Epithelial cell of proximal tubule (primary cell): ENCODE results near the gene SKAP1. TPM values are rescaled to one million over a fixed set of nuclear protein-coding genes. Genes with fewer than 3 reads are reported as not detected.

Experiments used
- DNase-seq: peaks from one replicate; pipeline ENCODE4 v3.0.0-alpha.2; 2011; ENCODE audit warnings: low read depth
- H3K4me3 ChIP-seq: 2 replicates; pipeline ENCODE4 v1.5.1; 2011; ENCODE audit warnings: low read depth, mild to moderate bottlenecking, low read length
- total RNA-seq: library from RNA; depleted of rRNA; stranded (reverse); fragments of >200 nt; gene quantifications from 2 replicates; pipeline ENCODE4 v1.2.3, GENCODE V29; 2015
- TF ChIP-seq, protein P1 (sequence below): conservative IDR thresholded peaks from 2 replicates; pipeline ENCODE4 v1.5.1; 2012; ENCODE audit warnings: low read depth, mild to moderate bottlenecking, low read length

The SKAP1 gene
- total RNA-seq, 1 donor from 2014 or later: 11.4 TPM

GRCh38 chr17:48269209-48269608 is 160.8 kb downstream of the SKAP1 start:
- DNase-seq: no peak
- TF ChIP-seq, protein P1, sequence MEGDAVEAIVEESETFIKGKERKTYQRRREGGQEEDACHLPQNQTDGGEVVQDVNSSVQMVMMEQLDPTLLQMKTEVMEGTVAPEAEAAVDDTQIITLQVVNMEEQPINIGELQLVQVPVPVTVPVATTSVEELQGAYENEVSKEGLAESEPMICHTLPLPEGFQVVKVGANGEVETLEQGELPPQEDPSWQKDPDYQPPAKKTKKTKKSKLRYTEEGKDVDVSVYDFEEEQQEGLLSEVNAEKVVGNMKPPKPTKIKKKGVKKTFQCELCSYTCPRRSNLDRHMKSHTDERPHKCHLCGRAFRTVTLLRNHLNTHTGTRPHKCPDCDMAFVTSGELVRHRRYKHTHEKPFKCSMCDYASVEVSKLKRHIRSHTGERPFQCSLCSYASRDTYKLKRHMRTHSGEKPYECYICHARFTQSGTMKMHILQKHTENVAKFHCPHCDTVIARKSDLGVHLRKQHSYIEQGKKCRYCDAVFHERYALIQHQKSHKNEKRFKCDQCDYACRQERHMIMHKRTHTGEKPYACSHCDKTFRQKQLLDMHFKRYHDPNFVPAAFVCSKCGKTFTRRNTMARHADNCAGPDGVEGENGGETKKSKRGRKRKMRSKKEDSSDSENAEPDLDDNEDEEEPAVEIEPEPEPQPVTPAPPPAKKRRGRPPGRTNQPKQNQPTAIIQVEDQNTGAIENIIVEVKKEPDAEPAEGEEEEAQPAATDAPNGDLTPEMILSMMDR: no peak
- H3K4me3 ChIP-seq: no peak overlapping the region

GRCh38 chr17:48263731-48264035 is 166.3 kb downstream of the SKAP1 start:
- DNase-seq: no peak
- no peak overlapping the region for H3K4me3 ChIP-seq
- TF ChIP-seq, protein P1: no peak

- no peak for DNase-seq
- TF ChIP-seq, protein P1: peak; percentile 62
- H3K4me3 ChIP-seq: no peak overlapping the region
Observed at GRCh38 chr17:48262982-48263730, 166.9 kb downstream of the SKAP1 start.

DNA sequence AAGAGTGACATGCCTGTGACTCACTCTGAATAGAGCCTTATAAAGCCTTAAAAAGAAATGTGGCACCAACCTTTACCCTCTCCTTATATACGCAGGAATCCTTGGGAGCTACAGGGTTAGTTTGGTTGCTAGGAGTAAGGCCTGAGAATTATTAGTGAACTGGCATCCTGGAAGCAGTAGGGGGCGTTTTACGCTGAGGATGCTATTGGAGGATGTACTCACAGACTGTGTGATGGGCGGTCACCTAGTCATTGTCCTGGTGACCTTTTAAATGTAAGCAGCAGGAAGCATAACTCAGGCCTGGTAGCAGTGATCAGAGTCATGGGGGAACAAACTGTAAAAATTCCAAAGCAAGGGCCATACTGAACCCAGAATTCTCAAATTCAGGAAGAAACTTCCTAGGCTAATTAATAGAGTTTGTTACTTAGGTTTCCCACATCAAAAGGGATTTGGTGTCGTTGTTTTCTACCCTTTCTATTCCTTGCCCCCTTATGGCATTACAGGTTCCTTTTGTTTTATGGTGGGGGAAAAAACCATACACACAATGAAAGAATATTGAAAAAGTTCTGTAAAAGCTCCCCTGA is 168.6 kb downstream of the SKAP1 start:
- no peak for DNase-seq
- TF ChIP-seq, protein P1: peak; percentile 83

DNA sequence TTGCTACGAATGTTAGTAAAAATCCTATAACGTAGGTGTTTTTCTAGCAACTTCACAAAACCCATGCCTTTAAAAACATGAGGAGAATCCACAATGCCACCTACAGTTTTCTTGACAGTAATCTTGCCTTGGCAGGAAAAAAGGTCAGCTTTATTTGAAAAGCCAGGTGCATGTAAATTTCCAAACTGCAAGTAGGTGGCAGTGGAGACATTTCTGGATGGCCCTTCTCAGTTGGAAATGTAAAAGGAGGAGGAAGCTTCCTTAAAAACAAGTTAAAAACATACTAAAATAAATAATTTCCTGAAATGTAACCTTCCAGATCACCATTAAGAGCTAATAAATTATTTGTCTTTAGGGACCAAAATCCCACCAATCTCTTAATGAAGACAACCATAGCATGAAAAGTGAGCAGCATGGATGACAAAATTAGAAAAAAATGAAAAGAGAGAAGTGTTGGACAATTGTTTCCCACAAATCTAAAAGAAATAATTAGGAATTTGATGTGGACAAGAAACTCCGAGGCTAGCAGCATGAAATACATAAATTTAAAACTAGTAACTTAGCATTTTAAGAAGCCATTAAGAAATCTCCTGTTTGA is 170.2 kb downstream of the SKAP1 start:
- no peak for DNase-seq
- TF ChIP-seq, protein P1: peak; percentile 77
- no peak overlapping the region for H3K4me3 ChIP-seq

More for the DNA sequence above, 168.6 kb downstream of the SKAP1 start:
- H3K4me3 ChIP-seq: no peak overlapping the region

GRCh38 chr17:48258331-48258730 is 171.7 kb downstream of the SKAP1 start:
- TF ChIP-seq, protein P1: no peak
- H3K4me3 ChIP-seq: no peak overlapping the region
- DNase-seq: no peak
